ENCODE results near the gene CRISP2.

CRISP2 gene

GRCh38 chr6:49645139-49645538, 68.2 kb downstream of the CRISP2 start:
- no peaks in the 10 kb centered on the region for H3K9me3 Mint-ChIP-seq
- H3K36me3 Mint-ChIP-seq (ENCODE audit: low read depth), result no peaks in the 10 kb centered on the region
- no peak for DNase-seq
- no peak overlapping the region for H3K27ac Mint-ChIP-seq
- H3K4me3 Mint-ChIP-seq, result no peak overlapping the region
- no peaks in the 10 kb centered on the region for H3K4me1 Mint-ChIP-seq (ENCODE audit: low read depth)
- H3K27me3 Mint-ChIP-seq, result no peaks in the 10 kb centered on the region
